WTC11 (cell line): ENCODE measurements around the gene ROBO2. TPM values are rescaled to one million over a fixed set of nuclear protein-coding genes. Genes with fewer than 3 reads are reported as not detected.

ENCODE experiments used
- ATAC-seq: fragments of 200-7000 bp; cut with Tn5 transposase; 2 replicates; pipeline ENCODE4 v1.10.0; 2021; ENCODE audit warnings: mild to moderate bottlenecking, moderate library complexity
- CTCF ChIA-PET: fragments of 300-600 bp; sonication (Branson Sonifier 250); formaldehyde crosslinking; loops from one replicate; lab custom pipeline; 2021; ENCODE audit warnings: antibody characterized with exemption; lab: Charles Lee
- POLR2A ChIA-PET: fragments of 350-600 bp; sonication (Branson Sonifier 250); formaldehyde crosslinking; loops from one replicate; lab custom pipeline; 2021; ENCODE audit warnings: antibody characterized with exemption; lab: Charles Lee
- DNase-seq: peaks from one replicate; pipeline ENCODE4 v3.0.0; 2021; ENCODE audit warnings: low spot score
- H3K27ac Mint-ChIP-seq: 2 replicates; pipeline ENCODE4 v1.8.0; 2021; ENCODE audit warnings: mixed read lengths
- H3K27me3 Mint-ChIP-seq: 2 replicates; pipeline ENCODE4 v1.8.0; 2021; ENCODE audit warnings: low read depth, mild to moderate bottlenecking, moderate library complexity, mixed read lengths
- H3K36me3 Mint-ChIP-seq: 2 replicates; pipeline ENCODE4 v1.8.0; 2021; ENCODE audit warnings: mixed read lengths
- H3K4me1 Mint-ChIP-seq: 2 replicates; pipeline ENCODE4 v1.8.0; 2022; ENCODE audit warnings: mixed read lengths
- H3K4me3 Mint-ChIP-seq: 2 replicates; pipeline ENCODE4 v1.8.0; 2021; ENCODE audit warnings: mild to moderate bottlenecking, moderate library complexity, mixed read lengths
- H3K9me3 Mint-ChIP-seq: 2 replicates; pipeline ENCODE4 v1.8.0; 2021; ENCODE audit warnings: mixed read lengths
- CDX4 ChIP-seq: fragments of 250-450 bp; sonication (Bioruptor Pico); IDR thresholded peaks from 2 replicates; pipeline ENCODE4 v1.9.0; 2021; ENCODE audit warnings: moderate library complexity, mild to moderate bottlenecking, inconsistent platforms, borderline replicate concordance
- CTCF ChIP-seq: fragments of 200-600 bp; IDR thresholded peaks from 2 replicates; pipeline ENCODE4 v1.8.0; 2022; ENCODE audit warnings: antibody characterized with exemption
- E2F5 ChIP-seq: sonication (generic); formaldehyde crosslinking; IDR thresholded peaks from 2 replicates; pipeline ENCODE4 v1.8.1; 2022; ENCODE audit warnings: mild to moderate bottlenecking, moderate library complexity, missing genetic modification reagents
- ESRRA ChIP-seq: sonication (generic); formaldehyde crosslinking; IDR thresholded peaks from 2 replicates; pipeline ENCODE4 v1.8.1; 2022; ENCODE audit warnings: mild to moderate bottlenecking, missing genetic modification reagents, borderline replicate concordance
- GTF2I ChIP-seq: fragments of 250-450 bp; sonication (Bioruptor Pico); conservative IDR thresholded peaks from 2 replicates; pipeline ENCODE4 v1.4.0; 2021; ENCODE audit warnings: mild to moderate bottlenecking
- KAT7 ChIP-seq: sonication (generic); formaldehyde crosslinking; IDR thresholded peaks from 2 replicates; pipeline ENCODE4 v1.8.1; 2023; ENCODE audit warnings: missing genetic modification reagents, mild to moderate bottlenecking, borderline replicate concordance
- MAX ChIP-seq: sonication (generic); formaldehyde crosslinking; IDR thresholded peaks from 2 replicates; pipeline ENCODE4 v1.8.0; 2022; ENCODE audit warnings: mild to moderate bottlenecking, missing genetic modification reagents
- NR2C2 ChIP-seq: sonication (generic); formaldehyde crosslinking; IDR thresholded peaks from 2 replicates; pipeline ENCODE4 v1.8.0; 2022; ENCODE audit warnings: mild to moderate bottlenecking, missing genetic modification reagents
- OVOL2 ChIP-seq: fragments of 250-450 bp; sonication (Bioruptor Pico); IDR thresholded peaks from 2 replicates; pipeline ENCODE4 v1.9.0; 2021; ENCODE audit warnings: mild to moderate bottlenecking, borderline replicate concordance
- PRRX2 ChIP-seq: fragments of 250-450 bp; sonication (Bioruptor Pico); IDR thresholded peaks from 2 replicates; pipeline ENCODE4 v1.8.0; 2021; ENCODE audit warnings: mild to moderate bottlenecking
- RORB ChIP-seq: fragments of 250-450 bp; sonication (Bioruptor Pico); IDR thresholded peaks from 2 replicates; pipeline ENCODE4 v1.9.0; 2021; ENCODE audit warnings: mild to moderate bottlenecking
- ZNF121 ChIP-seq: sonication (generic); formaldehyde crosslinking; IDR thresholded peaks from 2 replicates; pipeline ENCODE4 v1.8.0; 2023; ENCODE audit warnings: missing genetic modification reagents
- ZNF138 ChIP-seq: sonication (generic); formaldehyde crosslinking; conservative IDR thresholded peaks from 2 replicates; pipeline ENCODE4 v1.8.1; 2022; ENCODE audit warnings: mild to moderate bottlenecking, moderate library complexity, missing genetic modification reagents
- ZNF281 ChIP-seq: sonication (generic); formaldehyde crosslinking; IDR thresholded peaks from 2 replicates; pipeline ENCODE4 v1.8.0; 2023; ENCODE audit warnings: mild to moderate bottlenecking, missing genetic modification reagents
- ZNF416 ChIP-seq: fragments of 250-450 bp; sonication (Bioruptor Pico); IDR thresholded peaks from 2 replicates; pipeline ENCODE4 v1.9.0; 2021; ENCODE audit warnings: mild to moderate bottlenecking, inconsistent platforms
- ZNF425 ChIP-seq: fragments of 250-450 bp; sonication (Bioruptor Pico); conservative IDR thresholded peaks from 2 replicates; pipeline ENCODE4 v1.9.0; 2021; ENCODE audit warnings: mild to moderate bottlenecking
- ZNF532 ChIP-seq: fragments of 250-450 bp; sonication (Bioruptor Pico); IDR thresholded peaks from 2 replicates; pipeline ENCODE4 v1.9.0; 2021; ENCODE audit warnings: mild to moderate bottlenecking, borderline replicate concordance
- total RNA-seq: library from RNA; stranded (reverse); gene quantifications from 3 replicates; pipeline ENCODE4 v1.2.3, GENCODE V29; 2021

ROBO2 gene
- total RNA-seq, 1 experiment from 2014 or later: 11.7 TPM

GRCh38 chr3:77524946-77525682 lies 485.2 kb downstream of the ROBO2 start:
- no peak for ATAC-seq
- peaks cover 21% of the 10 kb centered on the region for H3K4me1 Mint-ChIP-seq
- POLR2A ChIA-PET: no interaction called here

GRCh38 chr3:77526573-77527113 lies 486.7 kb downstream of the ROBO2 start:
- H3K36me3 Mint-ChIP-seq: no peaks in the 10 kb centered on the region
- ChIA-PET POLR2A (no interaction called here), CTCF (no interaction called here)
- H3K27me3 Mint-ChIP-seq: peaks cover 37% of the 10 kb centered on the region
- H3K27ac Mint-ChIP-seq: no peak overlapping the region
- no peak for DNase-seq
- no peak overlapping the region for H3K4me3 Mint-ChIP-seq
- H3K4me1 Mint-ChIP-seq: peaks cover 23% of the 10 kb centered on the region
- no peak for ATAC-seq
- no peaks in the 10 kb centered on the region for H3K9me3 Mint-ChIP-seq
- TF ChIP-seq ZNF138 (CRISPR knock-in tag) (no peak), MAX (CRISPR knock-in tag) (no peak), ESRRA (no peak), ZNF416 (no peak), OVOL2 (CRISPR knock-in tag) (no peak), E2F5 (CRISPR knock-in tag) (no peak), ZNF121 (CRISPR knock-in tag) (no peak), ZNF532 (no peak), ZNF281 (CRISPR knock-in tag) (no peak), PRRX2 (CRISPR knock-in tag) (no peak)

More at GRCh38 chr3:77524946-77525682, 485.2 kb downstream of the ROBO2 start:
- H3K4me3 Mint-ChIP-seq: no peak overlapping the region
- CTCF ChIA-PET: no interaction called here
- H3K9me3 Mint-ChIP-seq: no peaks in the 10 kb centered on the region
- no peak overlapping the region for H3K27ac Mint-ChIP-seq
- peaks cover 42% of the 10 kb centered on the region for H3K27me3 Mint-ChIP-seq
- no peaks in the 10 kb centered on the region for H3K36me3 Mint-ChIP-seq
- no peak for DNase-seq
- TF ChIP-seq KAT7 (CRISPR knock-in tag): no peak
- TF ChIP-seq RORB (CRISPR knock-in tag): no peak
- TF ChIP-seq CTCF: no peak
- no peak for TF ChIP-seq GTF2I (CRISPR knock-in tag)
- no peak for TF ChIP-seq ZNF425
- TF ChIP-seq NR2C2 (CRISPR knock-in tag): no peak
- no peak for TF ChIP-seq CDX4 (CRISPR knock-in tag)
